HG02610 (cell line): Measurements from ENCODE around the gene ZP3.
"Not testable (repeated sequence)": the region's sequence is repeated elsewhere in the genome, so short reads cannot be mapped to it uniquely, and the experiment has no call there.

Experiments used
- ATAC-seq: cut with Tn5 transposase; IDR thresholded peaks from one replicate; pipeline ENCODE4 v1.9.1; 2021; ENCODE audit warnings: mild to moderate bottlenecking, moderate library complexity; ENCODE audit not compliant: unreplicated experiment

ZP3 gene

DNA sequence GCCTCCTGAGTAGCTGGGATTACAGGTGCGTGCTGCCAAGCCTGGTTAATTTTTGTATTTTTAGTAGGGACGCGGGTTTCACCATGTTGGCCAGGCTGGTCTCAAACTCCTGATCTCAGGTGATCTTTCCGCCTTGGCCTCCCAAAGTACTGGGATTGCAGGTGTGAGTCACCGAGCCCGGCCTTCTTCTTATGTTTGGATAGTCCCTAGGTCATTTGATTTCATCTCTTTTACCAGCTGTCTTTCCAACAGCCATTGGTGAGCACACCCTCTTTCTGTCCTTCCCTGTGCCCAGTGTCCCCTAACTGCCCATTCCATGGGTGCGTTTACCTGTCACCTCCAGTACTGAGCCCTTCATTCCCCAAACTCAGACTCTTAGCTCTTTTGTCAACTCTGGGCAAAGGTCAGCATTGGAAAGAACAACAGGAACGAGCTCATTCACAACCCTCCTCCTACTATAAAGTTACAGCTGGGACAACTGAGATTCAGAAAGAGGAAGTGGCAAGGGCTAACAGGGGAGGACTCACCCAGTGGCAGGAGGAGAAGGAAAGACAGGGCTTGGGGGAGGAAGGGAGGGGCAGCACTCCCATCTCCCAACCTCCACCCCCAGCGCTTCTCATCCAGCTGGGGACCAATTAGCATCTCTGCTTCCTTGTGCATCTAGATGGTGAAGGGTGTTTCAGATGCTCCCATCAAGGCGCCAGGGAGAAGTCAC lies 20.8 kb upstream of the ZP3 start:
- ATAC-seq: no peak

DNA sequence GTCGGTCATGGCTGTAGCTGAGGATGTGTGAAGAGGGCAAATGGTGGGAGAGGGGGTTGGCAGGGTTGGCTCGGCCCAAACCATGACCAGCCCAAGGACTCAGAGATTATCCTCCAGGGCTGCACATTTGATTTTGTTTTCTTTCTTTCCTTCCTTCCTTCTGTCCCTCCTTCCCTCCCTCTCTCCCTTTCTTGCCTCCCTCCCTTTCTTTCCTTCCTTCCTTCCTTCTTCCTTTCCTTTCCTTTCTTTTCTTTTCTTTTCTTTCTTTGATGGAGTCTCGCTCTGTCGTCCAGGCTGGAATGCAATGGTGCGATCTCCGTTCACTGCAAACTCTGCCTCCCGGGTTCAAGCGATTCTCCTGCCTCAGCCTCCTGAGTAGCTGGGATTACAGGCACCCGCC lies 19.0 kb upstream of the ZP3 start:
- ATAC-seq: no peak

DNA sequence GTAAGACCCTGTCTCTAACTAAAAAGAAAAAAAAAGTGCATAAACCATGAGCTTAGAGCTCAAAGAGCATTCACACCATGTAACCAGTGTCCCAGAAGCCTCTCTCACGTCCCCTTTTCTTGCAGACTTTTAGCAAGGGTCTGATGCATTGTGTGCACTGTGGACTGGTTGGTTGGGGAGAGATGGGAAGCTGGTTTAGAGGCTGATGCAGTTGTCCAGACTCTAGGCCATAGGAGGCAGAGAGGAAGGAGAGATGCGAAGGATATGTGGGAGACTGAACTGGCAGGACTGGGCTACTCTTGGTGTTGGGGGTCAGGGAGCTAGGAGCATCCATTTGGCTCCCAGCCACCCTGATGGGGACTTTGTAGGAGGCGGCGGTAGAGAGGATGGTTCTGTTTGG lies 17.0 kb upstream of the ZP3 start:
- no peak for ATAC-seq

DNA sequence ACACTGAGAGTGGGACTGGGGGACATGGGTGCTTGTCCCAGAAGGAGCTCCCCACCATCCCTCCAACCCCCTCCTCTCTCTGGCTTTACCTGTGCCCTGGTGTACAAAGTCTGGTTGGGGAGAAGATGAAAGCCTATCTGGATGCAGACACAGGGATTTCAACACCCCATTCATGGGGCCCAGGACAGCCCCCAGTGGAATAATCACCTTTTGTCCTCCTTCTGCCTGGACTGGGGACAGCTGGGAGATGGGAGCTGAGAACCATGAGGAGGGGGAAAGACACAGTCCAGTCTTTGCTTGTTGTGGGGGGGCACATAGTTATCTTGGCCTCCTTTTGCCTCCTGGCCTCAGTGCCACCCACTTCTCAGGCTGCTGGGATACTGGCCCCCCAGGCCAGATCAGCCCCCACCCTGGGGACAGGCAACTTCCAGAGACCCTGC lies 16.6 kb upstream of the ZP3 start:
- ATAC-seq: no peak

DNA sequence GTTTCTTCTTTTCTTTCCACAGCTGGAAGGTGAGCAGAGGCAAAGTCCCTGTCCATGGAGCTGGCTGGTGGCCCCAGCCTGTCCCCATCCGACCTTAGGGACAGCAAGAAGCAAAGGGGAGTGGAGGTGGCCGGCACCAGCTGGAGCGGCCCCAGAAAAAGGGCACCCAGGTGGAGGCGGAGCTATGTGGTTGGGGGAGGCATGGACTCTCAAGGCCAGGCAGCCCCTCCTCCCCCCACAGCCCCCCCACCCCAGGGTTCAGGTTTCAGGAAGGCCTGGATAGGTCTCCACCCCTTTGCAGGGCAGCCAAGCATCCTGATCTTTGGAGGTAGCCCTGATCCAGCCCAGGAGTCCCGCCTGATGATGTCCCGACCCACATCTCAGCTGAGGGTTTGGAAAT lies 15.2 kb upstream of the ZP3 start, which contains the start of gene SSC4D:
Gene SSC4D, minus strand, starts transcription at position 161 of the 400 bp plus-strand sequence. CDS start 5,258 bp downstream, outside the sequence.
- no peak for ATAC-seq

DNA sequence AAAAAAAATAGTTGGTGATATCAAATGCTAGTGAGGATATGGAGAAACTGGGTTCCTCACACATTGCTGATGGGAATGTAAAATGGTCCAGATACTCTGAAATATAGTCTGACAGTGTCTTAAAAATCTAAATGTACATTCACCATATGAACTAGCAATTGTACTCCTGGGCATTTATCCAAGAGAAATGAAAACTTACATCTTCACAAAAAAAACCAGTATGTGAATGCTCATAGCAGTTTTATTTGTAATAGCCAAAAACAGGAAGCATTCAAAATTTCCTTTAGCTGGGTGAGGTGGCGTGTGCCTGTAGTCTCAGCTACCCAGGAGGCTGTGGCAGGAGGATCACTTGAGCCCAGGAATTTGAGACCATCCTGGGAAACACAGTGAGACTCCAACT lies 13.1 kb upstream of the ZP3 start:
- no peak for ATAC-seq

DNA sequence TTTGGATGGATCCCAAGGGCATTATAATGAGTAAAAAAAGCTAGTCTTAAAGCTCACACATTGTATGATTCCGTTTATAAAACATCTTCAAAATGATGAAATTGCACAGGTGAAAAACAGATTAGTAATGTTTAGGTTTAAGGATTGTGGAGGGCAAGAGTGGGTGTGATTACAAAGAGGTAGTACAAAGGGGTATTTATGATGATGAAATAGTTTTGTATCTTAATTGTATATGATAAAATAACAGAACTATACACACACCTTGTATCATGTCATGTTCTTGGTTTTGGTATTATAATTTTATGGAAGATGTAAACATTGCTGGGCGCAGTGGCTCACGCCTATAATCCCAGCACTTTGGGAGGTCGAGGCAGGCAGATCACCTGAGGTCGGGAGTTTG lies 12.5 kb upstream of the ZP3 start:
- no peak for ATAC-seq

DNA sequence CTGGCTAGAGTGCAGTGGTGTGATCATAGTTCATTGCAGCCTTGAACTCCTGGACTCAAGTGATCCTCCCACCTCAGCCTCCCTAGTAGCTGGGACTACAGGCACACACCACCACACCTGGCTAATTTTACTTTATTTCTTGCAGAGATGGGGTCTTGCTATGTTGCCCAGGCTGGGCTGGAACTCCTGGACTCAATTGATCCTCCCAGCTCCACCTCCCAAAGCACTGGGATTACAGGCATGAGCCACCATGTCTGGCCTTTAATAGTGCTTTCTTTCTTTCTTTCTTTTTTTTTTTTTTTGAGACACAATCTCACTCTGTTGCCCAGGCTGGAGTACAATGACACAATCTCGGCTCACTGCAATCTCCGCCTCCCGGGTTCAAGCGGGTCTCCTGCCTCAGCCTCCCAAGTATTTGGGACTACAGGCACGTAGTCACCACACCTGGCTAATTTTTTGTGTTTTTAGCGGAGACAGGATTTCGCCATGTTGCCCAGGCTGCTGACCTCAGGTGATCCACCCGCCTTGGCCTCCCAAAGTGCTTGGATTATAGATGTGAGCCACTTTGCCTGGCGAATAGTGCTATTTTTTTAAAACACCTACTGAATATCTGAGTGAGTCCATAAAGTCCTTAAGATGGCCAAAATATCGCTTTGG lies 7.0 kb upstream of the ZP3 start:
- ATAC-seq: not testable (repeated sequence)

DNA sequence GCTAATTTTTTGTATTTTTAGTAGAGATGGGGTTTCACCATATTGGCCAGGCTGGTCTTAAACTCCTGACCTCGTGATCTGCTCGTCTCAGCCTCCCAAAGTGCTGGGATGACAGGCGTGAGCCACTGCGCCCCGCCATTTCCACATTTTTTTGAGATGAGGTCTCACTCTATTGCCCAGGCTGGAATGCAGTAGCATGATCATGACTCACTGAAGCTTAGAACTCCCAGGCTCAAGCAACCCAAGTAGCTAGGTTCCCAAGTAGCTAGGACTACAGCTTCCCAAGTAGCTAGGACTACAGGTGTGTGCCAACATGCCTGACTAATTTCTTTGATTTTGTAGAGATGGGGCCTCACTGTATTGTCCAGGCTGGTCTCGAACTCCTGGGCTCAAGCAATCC lies 3.7 kb upstream of the ZP3 start:
- ATAC-seq: not testable (repeated sequence)

DNA sequence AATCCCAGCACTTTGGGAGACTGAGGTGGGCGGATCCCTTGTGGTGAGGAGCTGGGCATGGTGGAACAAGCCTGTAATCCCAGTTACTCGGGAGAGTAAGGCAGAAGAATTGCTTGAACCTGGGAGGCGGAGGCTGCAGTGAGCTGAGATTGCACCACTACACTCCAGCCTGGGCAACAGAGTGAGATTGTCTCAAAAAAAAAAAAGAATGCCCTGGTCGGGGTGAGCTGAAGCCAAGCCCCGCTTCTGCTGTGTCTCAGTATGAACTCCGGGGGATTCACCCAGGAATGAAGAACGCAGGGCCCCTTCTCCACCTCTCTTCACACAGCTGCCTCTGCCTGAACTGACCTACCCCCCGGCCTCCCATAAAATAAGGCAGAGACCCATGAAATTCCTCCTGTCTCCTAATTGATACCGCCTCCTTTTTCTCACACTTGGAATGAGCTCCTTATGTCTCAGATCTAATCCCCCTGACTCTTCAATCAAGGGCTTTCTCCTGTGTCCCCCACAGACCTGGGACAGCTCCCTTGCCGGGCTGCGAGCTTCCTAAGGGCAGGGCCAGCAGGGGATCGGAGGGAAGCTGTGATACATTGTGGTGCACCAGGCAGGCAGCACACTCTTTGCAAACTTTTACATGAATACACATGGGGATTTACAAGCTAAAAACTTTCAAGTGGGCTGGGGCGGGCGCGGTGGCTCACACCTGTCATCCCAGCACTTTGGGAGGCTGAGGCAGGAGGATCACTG lies 911 bp upstream of the ZP3 start:
- ATAC-seq: no peak

DNA sequence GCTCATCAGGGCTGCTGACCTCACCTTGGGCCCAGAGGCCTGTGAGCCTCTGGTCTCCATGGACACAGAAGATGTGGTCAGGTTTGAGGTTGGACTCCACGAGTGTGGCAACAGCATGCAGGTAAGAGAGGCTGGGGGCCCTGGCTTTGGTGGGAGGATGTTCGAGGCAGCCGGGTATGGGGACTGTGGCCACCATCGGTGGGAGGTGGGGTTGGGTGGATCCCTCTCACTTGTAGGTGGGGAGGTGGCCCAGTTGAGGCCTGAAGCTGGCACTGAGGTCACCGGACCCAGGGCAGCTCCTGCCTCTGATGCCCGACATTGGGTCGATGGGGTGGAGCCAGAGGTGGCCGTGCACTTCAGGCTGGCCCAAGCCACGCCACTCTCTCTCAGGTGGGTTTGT lies 406 bp downstream of the ZP3 start:
- ATAC-seq: peak; percentile 8

DNA sequence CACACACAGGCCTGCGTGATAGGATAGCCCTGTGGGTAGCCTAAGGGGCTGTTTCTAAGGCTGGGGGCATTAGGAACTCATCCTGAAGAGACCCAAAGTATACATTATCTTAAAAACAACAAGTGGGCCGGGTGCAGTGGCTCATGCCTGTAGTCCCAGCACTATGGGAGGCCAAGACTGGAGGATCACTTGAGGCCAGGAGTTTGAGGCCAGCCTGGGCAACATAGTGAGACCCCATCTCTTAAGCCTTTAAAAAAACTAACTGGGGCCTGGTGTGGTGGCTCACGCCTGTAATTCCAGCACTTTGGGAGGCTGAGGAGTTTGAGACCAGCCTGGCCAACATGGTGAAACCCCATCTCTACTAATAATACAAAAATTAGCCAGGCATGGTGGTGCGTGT lies 808 bp downstream of the ZP3 start:
- not testable (repeated sequence) for ATAC-seq

DNA sequence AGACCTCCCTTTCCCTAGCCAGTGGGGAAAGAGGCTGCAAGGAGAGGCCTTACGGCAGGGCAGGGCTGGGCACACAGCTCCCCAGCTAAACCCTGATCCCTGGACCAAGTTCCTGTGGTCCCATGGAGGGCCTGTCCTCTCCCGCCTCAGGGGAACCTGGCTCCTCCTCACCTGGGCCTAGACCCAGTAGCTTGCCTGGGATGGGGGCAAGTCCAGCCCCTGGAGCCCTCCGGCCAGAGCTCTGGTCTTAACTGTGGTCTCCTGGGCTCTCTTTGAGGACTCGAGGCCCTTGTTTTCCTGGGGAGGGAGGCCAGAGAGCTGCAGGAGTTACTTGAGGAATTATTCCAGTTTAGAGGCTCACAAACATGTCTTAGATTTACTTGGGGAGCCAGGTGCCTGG lies 1.5 kb downstream of the ZP3 start:
- no peak for ATAC-seq

DNA sequence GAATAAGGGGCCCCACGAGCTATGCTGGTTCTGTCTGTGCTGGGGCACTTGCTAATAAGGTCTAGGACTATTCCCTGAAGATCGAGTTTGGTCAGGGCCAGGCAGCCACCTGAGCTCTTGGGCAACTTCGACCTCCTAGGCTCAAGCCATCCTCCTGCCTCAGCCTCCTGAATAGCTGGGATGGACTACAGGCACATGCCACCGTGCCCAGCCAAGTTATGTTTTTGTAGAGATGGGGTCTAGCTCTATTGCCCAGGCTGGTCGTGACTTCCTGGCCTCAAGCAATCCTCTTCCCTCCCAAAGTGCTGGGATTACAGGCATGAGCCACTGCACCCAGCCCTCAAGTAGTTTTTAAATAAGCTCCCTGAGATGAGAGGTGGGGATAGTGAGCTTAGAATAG lies 2.9 kb downstream of the ZP3 start:
- no peak for ATAC-seq

DNA sequence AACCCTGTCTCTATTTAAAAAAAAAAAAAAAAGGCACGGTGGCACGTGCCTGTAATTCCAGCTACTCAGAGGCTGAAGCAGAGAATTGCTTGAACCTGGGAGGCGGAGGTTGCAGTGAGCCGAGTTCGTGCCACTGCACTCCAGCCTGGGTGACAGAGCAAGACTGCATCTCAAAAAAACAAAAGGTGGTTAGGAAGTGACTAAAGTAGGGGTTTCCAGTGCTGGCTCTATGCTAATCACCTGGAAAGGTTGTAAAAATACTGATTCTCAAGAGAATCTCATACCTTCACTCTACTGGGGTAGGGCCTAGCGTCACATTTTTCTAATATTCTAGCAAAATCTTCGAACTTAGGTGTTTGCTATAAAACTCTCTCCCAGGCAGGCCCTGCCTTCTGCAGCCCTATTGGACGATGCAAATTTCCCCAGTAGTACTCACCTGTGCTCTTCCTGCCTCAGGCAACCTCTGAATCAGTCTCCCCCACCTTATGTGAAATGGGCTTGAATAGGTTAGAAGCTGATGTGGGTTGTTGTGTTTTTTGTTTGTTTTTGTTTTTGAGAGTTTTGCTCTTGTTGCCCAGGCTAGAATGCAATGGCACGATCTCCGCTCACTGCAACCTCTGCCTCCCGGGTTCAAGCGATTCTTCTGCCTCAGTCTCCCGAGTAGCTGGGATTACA lies 3.5 kb downstream of the ZP3 start:
- no peak for ATAC-seq

DNA sequence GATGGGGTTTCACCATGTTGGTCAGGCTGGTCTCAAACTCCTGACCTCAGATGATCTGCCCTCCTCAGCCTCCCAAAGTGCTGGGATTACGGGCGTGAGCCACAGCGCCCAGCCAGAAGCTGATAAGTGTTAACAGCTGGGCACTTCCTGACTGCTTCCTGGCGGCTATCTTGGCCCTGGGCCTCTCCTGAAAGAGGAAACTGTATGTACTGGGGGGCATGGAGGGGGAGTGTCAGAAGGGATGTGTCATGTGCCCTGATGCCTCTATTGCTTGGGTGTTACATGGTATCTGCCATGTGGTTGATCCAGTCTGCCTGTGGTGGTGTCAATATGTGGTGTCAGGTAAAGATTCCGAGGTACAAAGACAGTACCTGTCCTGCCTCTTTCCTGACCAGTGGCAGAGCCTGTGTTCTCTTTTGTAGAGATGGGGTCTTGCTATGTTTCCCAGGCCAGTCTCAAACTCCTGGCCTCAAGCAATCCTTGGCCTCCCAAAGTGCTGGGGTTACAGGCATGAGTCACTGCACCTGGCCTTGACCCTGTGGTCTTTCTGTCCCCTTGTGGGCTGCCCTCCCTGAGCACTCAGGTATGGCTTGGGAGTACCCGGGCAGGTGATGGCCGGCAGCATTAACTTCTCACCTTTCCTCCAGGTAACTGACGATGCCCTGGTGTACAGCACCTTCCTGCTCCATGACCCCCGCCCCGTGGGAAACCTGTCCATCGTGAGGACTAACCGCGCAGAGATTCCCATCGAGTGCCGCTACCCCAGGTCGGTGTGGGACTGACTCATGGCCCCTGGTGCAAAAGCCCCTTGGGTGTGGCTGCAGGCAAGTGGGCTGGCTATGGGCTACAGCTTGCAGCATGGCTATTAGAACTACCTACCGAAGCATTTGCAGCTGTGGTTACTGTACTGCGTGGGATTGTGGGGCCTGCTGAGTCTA lies 4.4 kb downstream of the ZP3 start:
- no peak for ATAC-seq

DNA sequence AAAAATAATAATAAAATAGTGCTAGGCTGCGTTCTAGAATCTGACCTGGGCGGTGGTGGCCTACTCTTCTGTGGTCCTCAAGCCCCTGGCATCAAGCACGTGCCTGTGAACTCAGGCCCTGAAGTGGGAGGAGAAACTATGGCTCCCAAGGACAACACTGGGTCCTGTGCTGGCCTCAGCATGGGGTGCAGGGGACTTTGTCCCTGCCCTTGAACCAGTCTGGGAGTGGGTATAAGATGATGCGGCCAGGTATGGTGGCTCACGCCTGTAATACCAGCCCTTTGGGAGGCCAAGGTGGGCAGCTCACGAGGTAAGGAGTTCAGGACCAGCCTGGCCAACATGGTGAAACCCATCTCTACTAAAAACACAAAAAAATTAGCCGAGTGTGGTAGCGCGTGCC lies 5.5 kb downstream of the ZP3 start:
- ATAC-seq: no peak

DNA sequence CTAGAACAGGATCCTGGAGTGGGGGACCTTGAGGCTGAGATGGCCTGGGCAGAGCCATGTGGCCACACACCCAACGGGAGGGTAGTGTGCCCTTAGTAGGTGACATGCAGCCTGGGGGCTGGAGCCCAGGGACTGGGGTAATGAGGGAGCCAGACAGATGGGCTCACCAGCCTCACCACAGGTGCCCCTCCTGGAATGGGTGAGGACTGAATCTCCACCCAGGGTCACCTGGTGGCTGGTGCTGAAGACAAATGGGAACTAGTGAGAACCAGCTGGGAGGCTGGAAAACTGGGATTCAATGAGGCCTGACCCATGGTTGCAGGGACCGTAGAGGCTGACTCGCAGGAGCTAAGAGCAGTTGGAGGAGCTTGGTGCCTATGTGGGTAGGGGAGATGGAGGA lies 6.1 kb downstream of the ZP3 start:
- ATAC-seq: no peak

DNA sequence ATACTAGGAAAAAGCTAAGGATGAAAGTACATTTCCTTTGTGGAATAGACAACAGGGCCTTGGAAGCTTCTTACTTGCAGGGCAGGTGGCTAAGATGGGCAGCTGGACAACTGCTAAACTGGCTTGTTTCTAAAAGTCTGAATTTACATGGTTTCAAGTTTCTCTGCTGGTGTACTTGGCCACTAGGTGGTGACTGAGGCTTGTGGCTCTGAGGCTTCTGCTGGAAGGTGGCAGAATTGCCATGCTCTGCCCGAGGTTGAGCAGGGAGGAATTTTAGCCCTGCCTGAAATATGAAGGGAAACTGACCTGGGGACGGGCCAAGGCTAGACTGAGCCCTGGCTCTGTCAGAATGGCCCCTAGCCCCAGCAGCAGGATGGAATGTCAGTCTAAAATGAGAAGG lies 13.1 kb downstream of the ZP3 start:
- not testable (repeated sequence) for ATAC-seq
